ENCODE measurements around the gene ZNRF1. TPM values are rescaled to one million over a fixed set of nuclear protein-coding genes. Genes with fewer than 3 reads are reported as not detected.

Gene ZNRF1
- total RNA-seq, 1 donor from 2014 or later: 31.3 TPM

DNA sequence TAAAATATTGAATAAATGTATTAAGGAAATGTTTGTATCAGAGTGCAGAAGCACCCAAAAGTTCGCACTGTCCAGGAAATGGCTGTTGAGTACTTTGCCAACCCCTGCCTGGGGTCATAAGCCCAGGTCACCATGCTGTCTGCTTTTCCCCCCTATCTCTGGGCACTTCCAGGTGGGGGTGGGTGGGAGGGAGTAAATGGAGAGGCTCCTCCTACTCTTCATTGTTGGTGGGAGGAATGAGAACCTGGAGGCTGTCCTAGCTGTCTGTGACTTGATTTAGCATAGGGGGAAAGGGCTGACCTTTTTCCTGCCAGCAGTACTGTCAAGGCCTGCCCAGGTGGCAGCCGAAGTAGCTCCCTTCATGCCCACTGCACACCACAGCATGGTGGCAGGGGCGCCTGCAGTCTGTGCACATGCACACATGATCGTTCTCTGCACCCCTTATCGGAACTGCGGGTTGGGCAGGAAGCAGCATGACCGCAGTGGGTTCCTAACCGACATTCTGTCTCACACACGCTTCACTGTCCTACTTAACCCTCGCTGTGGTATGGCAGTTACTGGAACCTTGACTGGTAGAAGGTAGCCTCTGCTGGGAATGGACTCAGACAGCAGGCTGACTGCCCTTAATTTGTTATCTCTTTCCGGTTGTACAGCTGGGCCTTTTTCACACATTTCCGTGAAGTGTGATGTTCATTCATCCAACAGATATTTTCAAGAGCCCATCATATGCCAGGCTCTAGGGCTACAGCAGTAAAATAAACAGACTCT lies 76.3 kb downstream of the ZNRF1 start:
- Histone ChIP-seq H3K27me3 (ENCODE audit: control insufficient read depth, insufficient read depth, low read length) (no peaks in the 10 kb centered on the region), H3K36me3 (ENCODE audit: control insufficient read depth, insufficient read depth, low read length) (no peaks in the 10 kb centered on the region), H3K4me3 (ENCODE audit: low read depth, low read length) (no peak overlapping the region)
- DNase-seq (ENCODE audit: low read depth): no peak
- no peak for TF ChIP-seq CTCF (IDR thresholded peaks at IDR 0.05; ENCODE audit: insufficient read depth, low read length, poor library complexity, severe bottlenecking)

GRCh38 chr16:75075688-75076268 lies 77.0 kb downstream of the ZNRF1 start:
- no peak for TF ChIP-seq CTCF (IDR thresholded peaks at IDR 0.05; ENCODE audit: insufficient read depth, low read length, poor library complexity, severe bottlenecking)
- Histone ChIP-seq H3K36me3 (ENCODE audit: control insufficient read depth, insufficient read depth, low read length) (no peaks in the 10 kb centered on the region), H3K27me3 (ENCODE audit: control insufficient read depth, insufficient read depth, low read length) (no peaks in the 10 kb centered on the region), H3K4me3 (ENCODE audit: low read depth, low read length) (no peak overlapping the region)
- no peak for DNase-seq (ENCODE audit: low read depth)

DNA sequence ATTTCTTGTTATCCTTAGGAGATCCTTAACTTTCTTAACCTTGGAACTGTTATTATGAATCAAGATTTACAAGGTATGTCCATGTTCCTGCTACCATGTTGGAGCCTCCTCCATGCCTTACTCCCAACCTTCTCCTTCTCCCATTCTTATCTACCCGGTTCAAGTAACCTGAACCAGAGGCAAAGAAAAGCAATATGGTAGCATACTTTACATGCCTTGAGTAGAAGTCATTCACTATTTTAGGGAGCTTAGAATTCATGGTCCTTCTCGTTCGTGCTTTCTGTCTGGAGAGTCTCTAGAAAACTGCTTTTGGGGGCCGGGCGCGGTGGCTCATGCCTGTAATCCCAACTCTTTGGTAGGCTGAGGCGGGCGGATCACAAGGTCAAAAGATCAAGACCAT lies 80.1 kb downstream of the ZNRF1 start:
- Histone ChIP-seq H3K36me3 (ENCODE audit: control insufficient read depth, insufficient read depth, low read length) (no peaks in the 10 kb centered on the region), H3K27me3 (ENCODE audit: control insufficient read depth, insufficient read depth, low read length) (no peaks in the 10 kb centered on the region), H3K4me3 (ENCODE audit: low read depth, low read length) (no peak overlapping the region)
- no peak for TF ChIP-seq CTCF (IDR thresholded peaks at IDR 0.05; ENCODE audit: insufficient read depth, low read length, poor library complexity, severe bottlenecking)
- DNase-seq (ENCODE audit: low read depth): no peak

DNA sequence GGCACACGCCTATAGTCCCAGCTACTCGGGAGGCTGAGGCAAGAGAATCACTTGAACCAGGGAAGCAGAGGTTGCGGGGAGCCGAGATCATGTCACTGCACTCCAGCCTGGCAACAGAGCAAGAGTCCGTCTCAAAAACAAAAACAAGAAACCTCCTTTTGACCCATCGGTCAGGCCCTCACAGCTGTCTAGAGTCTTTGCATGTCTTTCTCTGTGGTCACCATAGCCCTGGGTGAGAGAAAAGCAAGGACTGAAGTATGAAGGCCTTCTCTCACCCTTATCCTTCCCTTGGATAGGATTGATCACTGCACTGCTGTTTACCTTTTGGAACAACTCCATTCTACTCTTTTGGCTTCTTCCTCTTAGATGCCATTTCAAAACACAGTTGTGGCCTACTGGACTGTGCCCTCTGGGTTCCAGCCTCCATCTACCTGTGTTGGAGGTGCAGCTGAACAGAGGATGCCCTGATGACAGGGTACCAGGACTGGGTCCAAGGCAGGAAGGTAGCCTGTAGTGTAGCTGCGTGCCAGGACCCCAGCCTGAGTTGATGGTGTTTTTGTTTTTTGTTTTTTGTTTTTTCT lies 80.6 kb downstream of the ZNRF1 start:
- no peak for TF ChIP-seq CTCF (IDR thresholded peaks at IDR 0.05; ENCODE audit: insufficient read depth, low read length, poor library complexity, severe bottlenecking)
- Histone ChIP-seq H3K4me3 (ENCODE audit: low read depth, low read length) (no peak overlapping the region), H3K36me3 (ENCODE audit: control insufficient read depth, insufficient read depth, low read length) (no peaks in the 10 kb centered on the region), H3K27me3 (ENCODE audit: control insufficient read depth, insufficient read depth, low read length) (no peaks in the 10 kb centered on the region)
- DNase-seq (ENCODE audit: low read depth): no peak

DNA sequence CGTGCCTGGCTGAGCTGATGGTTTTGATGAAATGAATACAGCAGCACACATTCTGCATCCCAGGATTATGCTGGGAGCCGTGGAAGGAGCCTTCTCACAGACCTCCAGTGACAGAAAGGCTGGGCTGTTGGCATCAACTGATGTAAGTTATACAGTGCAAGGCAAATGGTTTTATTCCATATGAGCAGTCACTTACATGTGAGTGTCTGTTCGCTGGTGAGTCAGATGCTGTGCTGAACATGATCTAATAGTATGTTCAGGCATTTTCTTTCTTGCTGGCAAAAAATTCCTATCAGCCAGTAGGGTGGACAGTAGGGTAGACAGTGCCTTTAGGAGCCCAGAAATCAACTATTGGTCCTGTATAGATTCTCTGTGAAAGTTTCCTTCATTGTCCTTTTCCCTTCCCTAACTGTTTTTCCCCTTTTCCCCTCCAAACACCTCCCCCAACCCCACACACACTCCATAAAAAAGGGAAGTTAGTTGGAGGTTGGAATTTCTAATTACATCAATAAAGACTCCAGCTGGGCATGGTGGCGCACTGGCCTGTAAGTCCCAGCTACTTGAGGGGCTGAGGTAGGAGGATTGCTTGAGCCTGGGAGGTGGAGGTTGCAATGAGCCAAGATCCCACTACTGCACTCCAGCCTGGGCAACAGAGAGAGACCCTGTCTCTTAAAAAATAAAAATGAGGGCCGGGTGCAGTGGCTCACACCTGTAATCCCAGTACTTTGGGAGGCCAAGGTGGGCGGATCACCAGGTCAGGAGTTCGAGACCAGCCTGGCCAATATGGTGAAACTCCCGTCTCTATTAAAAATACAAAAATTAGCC lies 81.6 kb downstream of the ZNRF1 start:
- Histone ChIP-seq H3K4me3 (ENCODE audit: low read depth, low read length) (no peak overlapping the region), H3K36me3 (ENCODE audit: control insufficient read depth, insufficient read depth, low read length) (no peaks in the 10 kb centered on the region), H3K27me3 (ENCODE audit: control insufficient read depth, insufficient read depth, low read length) (no peaks in the 10 kb centered on the region)
- DNase-seq (ENCODE audit: low read depth): no peak
- no peak for TF ChIP-seq CTCF (IDR thresholded peaks at IDR 0.05; ENCODE audit: insufficient read depth, low read length, poor library complexity, severe bottlenecking)

Measured in kidney epithelial cell (primary cell).